ENCODE data around the gene LRRN4.

DNA sequence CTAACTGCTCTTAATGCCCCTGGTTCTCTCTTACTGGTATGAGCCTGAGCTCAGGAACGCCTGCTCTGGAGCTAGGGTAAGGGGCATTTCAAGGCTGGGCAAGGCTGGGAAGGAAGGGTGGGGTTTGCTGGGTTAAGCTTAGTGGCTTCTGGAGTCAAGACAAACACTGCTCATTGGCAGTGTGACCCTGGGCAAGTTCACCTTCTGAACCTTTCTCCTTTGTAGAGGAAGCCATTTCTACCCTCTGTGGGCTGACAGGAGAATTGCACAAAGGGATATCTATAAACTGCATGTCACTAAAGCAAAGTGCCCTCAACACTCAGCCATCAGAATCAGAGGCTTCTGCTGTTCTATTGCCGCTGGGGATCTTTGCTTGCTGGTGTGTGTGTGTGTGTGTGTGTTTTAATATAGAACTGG, 20.3 kb upstream of the LRRN4 start:
- TF ChIP-seq SIN3A (IDR thresholded peaks at IDR 0.05; ENCODE audit: borderline replicate concordance, insufficient read depth, low read length) (no peak), TAF1 (IDR thresholded peaks at IDR 0.05; ENCODE audit: borderline replicate concordance, insufficient read depth, low read length) (no peak), POLR2AphosphoS5 (IDR thresholded peaks at IDR 0.05; ENCODE audit: low read depth, low read length) (no peak)
- TF ChIP-seq, protein P1, sequence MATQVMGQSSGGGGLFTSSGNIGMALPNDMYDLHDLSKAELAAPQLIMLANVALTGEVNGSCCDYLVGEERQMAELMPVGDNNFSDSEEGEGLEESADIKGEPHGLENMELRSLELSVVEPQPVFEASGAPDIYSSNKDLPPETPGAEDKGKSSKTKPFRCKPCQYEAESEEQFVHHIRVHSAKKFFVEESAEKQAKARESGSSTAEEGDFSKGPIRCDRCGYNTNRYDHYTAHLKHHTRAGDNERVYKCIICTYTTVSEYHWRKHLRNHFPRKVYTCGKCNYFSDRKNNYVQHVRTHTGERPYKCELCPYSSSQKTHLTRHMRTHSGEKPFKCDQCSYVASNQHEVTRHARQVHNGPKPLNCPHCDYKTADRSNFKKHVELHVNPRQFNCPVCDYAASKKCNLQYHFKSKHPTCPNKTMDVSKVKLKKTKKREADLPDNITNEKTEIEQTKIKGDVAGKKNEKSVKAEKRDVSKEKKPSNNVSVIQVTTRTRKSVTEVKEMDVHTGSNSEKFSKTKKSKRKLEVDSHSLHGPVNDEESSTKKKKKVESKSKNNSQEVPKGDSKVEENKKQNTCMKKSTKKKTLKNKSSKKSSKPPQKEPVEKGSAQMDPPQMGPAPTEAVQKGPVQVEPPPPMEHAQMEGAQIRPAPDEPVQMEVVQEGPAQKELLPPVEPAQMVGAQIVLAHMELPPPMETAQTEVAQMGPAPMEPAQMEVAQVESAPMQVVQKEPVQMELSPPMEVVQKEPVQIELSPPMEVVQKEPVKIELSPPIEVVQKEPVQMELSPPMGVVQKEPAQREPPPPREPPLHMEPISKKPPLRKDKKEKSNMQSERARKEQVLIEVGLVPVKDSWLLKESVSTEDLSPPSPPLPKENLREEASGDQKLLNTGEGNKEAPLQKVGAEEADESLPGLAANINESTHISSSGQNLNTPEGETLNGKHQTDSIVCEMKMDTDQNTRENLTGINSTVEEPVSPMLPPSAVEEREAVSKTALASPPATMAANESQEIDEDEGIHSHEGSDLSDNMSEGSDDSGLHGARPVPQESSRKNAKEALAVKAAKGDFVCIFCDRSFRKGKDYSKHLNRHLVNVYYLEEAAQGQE (IDR thresholded peaks at IDR 0.05; ENCODE audit: insufficient read depth in 1 of 2, low read depth in 2 of 2, low read length in 2 of 2), result no peak

Measured in PFSK-1 (cell line).